K562 (cell line): ENCODE measurements around the gene SST.

Source experiments
- CREB1 ChIP-seq, 2 experiments: sonication (generic) in 1 of 2; formaldehyde crosslinking in 1 of 2; IDR thresholded peaks; 2 replicates each; pipeline versions ENCODE4 v1.6.1 to v1.8.0; 2012 to 2022; ENCODE audit warnings: inconsistent platforms in 1 of 2, mild to moderate bottlenecking in 1 of 2, missing genetic modification reagents in 1 of 2, moderate library complexity in 1 of 2
- CTCF ChIP-seq, 3 experiments: IDR thresholded peaks in 2 of 3; conservative IDR thresholded peaks in 1 of 3; 2 replicates each; pipeline ENCODE4 v1.5.1; 2011 to 2012; ENCODE audit warnings: low read length in 3 of 3, mild to moderate bottlenecking in 3 of 3, control low read depth in 2 of 3, improper control_type of control experiment in 1 of 3, inconsistent platforms in 1 of 3, low read depth in 1 of 3, mixed read lengths in 1 of 3, moderate library complexity in 1 of 3; ENCODE audit not compliant: insufficient read depth in 2 of 3
- EZH2 ChIP-seq: IDR thresholded peaks from 2 replicates; pipeline ENCODE4 v1.6.1; 2012; ENCODE audit warnings: low read depth, mild to moderate bottlenecking, inconsistent platforms, low read length, borderline replicate concordance
- MEIS2 ChIP-seq: fragments of 450-650 bp; IDR thresholded peaks from 2 replicates; pipeline ENCODE4 v1.6.1; 2014; ENCODE audit warnings: mild to moderate bottlenecking; ENCODE audit not compliant: partially characterized antibody
- POLR2A ChIP-seq: fragments of 450-650 bp; conservative IDR thresholded peaks from 2 replicates; pipeline ENCODE4 v1.6.1; 2016
- RCOR1 ChIP-seq, 2 experiments: IDR thresholded peaks; 2 replicates each; pipeline ENCODE4 v1.6.1; 2012; ENCODE audit warnings: low read depth in 2 of 2, low read length in 2 of 2, borderline replicate concordance in 1 of 2, improper control_type of control experiment in 1 of 2
- ZEB2 ChIP-seq: fragments of 450-650 bp; IDR thresholded peaks from 2 replicates; pipeline ENCODE4 v1.6.1; 2016
- ZNF124 ChIP-seq: sonication (generic); formaldehyde crosslinking; IDR thresholded peaks from 2 replicates; pipeline ENCODE4 v1.8.1; 2022; ENCODE audit warnings: missing genetic modification reagents
- ZSCAN29 ChIP-seq: fragments of 450-650 bp; IDR thresholded peaks from 2 replicates; pipeline ENCODE4 v1.6.1; 2017

GRCh38 chr3:187626581-187626980 lies 43.6 kb downstream of the SST start:
- TF ChIP-seq EZH2 (no peak), ZEB2 (no peak), ZNF124 (CRISPR knock-in tag) (no peak), ZSCAN29 (no peak), CTCF (IDR thresholded peaks at IDR 0.05 in 2 of 3, conservative IDR thresholded peaks at IDR 0.05 in 1 of 3; ENCODE audit: insufficient read depth in 2 of 3, low read depth in 1 of 3, low read length in 3 of 3) (no peak), RCOR1 (IDR thresholded peaks at IDR 0.05; ENCODE audit: borderline replicate concordance in 1 of 2, low read depth in 2 of 2, low read length in 2 of 2) (no peak), MEIS2 (no peak), CREB1 (IDR thresholded peaks at IDR 0.05) (no peak), CREB1 (CRISPR knock-in tag; IDR thresholded peaks at IDR 0.05) (no peak), POLR2A (no peak)
